Thyroid gland (tissue), 4 donors: ENCODE measurements around the gene OSGIN1.

Source experiments
- CTCF ChIP-seq, 6 experiments: fragments of 200-600 bp in 3 of 6; fragments of 450-650 bp in 3 of 6; sonication (generic) in 3 of 6; IDR thresholded peaks; one replicate each; pipeline ENCODE4 v1.5.1; 2016 to 2019; ENCODE audit warnings: antibody characterized with exemption in 6 of 6, mild to moderate bottlenecking in 2 of 6, inconsistent platforms in 1 of 6, moderate library complexity in 1 of 6
- POLR2A ChIP-seq, 2 donors: fragments of 450-650 bp; IDR thresholded peaks; one replicate each; pipeline ENCODE4 v1.6.1; 2017; ENCODE audit warnings: antibody characterized with exemption in 2 of 2, mild to moderate bottlenecking in 2 of 2, moderate library complexity in 1 of 2

GRCh38 chr16:83932955-83933673 lies 19.9 kb upstream of the OSGIN1 start:
- TF ChIP-seq POLR2A (IDR thresholded peaks at IDR 0.05) (no peak), CTCF (IDR thresholded peaks at IDR 0.05) (no peak)
